ENCODE results near the gene ATP13A5.

ATP13A5 gene

GRCh38 chr3:193262707-193263106, 115.8 kb downstream of the ATP13A5 start:
- no peak for DNase-seq

GRCh38 chr3:193261970-193262369, 116.6 kb downstream of the ATP13A5 start:
- DNase-seq = no peak

- no peak for DNase-seq
These were observed 124.4 kb downstream of the ATP13A5 start for GRCh38 chr3:193253986-193254660.

- no peak for DNase-seq
These were observed 128.1 kb downstream of the ATP13A5 start for GRCh38 chr3:193250492-193250891.

GRCh38 chr3:193248848-193249468, 129.6 kb downstream of the ATP13A5 start:
- no peak for DNase-seq

GRCh38 chr3:193243571-193243970, 135.0 kb downstream of the ATP13A5 start:
- no peak for DNase-seq

GRCh38 chr3:193241716-193242115, 136.8 kb downstream of the ATP13A5 start:
- DNase-seq = peak in 1 of 51 donors; percentile 5

- peak in 44 of 51 donors; percentile 12 to 81 (median 49) for DNase-seq
These were observed 137.5 kb downstream of the ATP13A5 start, which contains the start of gene PLAAT1 for GRCh38 chr3:193240850-193241706. PLAAT1 (plus strand) TSS chr3:193241222; CDS start chr3:193255651, 14,429 bp downstream.

GRCh38 chr3:193240436-193240849, 138.1 kb downstream of the ATP13A5 start:
- DNase-seq = peak in 2 of 51 donors; percentile 17 to 46

GRCh38 chr3:193237030-193237429, 141.5 kb downstream of the ATP13A5 start:
- peak in 1 of 51 donors; percentile 17 for DNase-seq

GRCh38 chr3:193236599-193236998, 142.0 kb downstream of the ATP13A5 start:
- DNase-seq = no peak

GRCh38 chr3:193231201-193231600, 147.4 kb downstream of the ATP13A5 start:
- DNase-seq = no peak

- no peak for DNase-seq
These were observed 147.9 kb downstream of the ATP13A5 start for GRCh38 chr3:193230610-193231009.

GRCh38 chr3:193229851-193230420, 148.6 kb downstream of the ATP13A5 start:
- peak in 1 of 51 donors; percentile 3 for DNase-seq

- no peak for DNase-seq
These were observed 150.3 kb downstream of the ATP13A5 start for GRCh38 chr3:193228206-193228605.

- no peak for DNase-seq
These were observed 153.0 kb downstream of the ATP13A5 start for GRCh38 chr3:193225302-193226125.

All from hypothalamus (tissue), 51 donors.